ENCODE results near the gene LMBRD1.

LMBRD1 gene

GRCh38 chr6:69732045-69732444, 64.8 kb downstream of the LMBRD1 start:
- Histone ChIP-seq H3K4me2 (ENCODE audit: low read length) (no peak overlapping the region), H3K36me3 (ENCODE audit: insufficient read depth, low read length) (no peaks in the 10 kb centered on the region), H3K4me3 (ENCODE audit: low read length) (no peak overlapping the region), H3K27me3 (ENCODE audit: control insufficient read depth, insufficient read depth, low read length) (no peaks in the 10 kb centered on the region), H3K4me1 (ENCODE audit: control insufficient read depth, insufficient read depth, low read length) (no peaks in the 10 kb centered on the region), H3K9me3 (replicated peaks; ENCODE audit: low read length) (no peaks in the 10 kb centered on the region), H3K9ac (ENCODE audit: low read depth, low read length) (no peak overlapping the region)

GRCh38 chr6:69729870-69730449, 66.8 kb downstream of the LMBRD1 start:
- no peak overlapping the region for H3K4me2 ChIP-seq (ENCODE audit: low read length)
- H3K4me1 ChIP-seq (ENCODE audit: control insufficient read depth, insufficient read depth, low read length) = no peaks in the 10 kb centered on the region
- H3K27me3 ChIP-seq (ENCODE audit: control insufficient read depth, insufficient read depth, low read length) = no peaks in the 10 kb centered on the region
- H3K36me3 ChIP-seq (ENCODE audit: insufficient read depth, low read length) = no peaks in the 10 kb centered on the region
- H3K4me3 ChIP-seq (ENCODE audit: low read length) = no peak overlapping the region
- H3K9ac ChIP-seq (ENCODE audit: low read depth, low read length) = no peak overlapping the region
- H3K9me3 ChIP-seq (replicated peaks; ENCODE audit: low read length) = no peaks in the 10 kb centered on the region

GRCh38 chr6:69722683-69723082, 74.1 kb downstream of the LMBRD1 start:
- Histone ChIP-seq H3K9me3 (replicated peaks; ENCODE audit: low read length) (no peaks in the 10 kb centered on the region), H3K4me2 (ENCODE audit: low read length) (no peak overlapping the region)

GRCh38 chr6:69719602-69720193, 77.1 kb downstream of the LMBRD1 start:
- Histone ChIP-seq H3K4me1 (ENCODE audit: control insufficient read depth, insufficient read depth, low read length) (no peaks in the 10 kb centered on the region), H3K4me2 (ENCODE audit: low read length) (no peak overlapping the region), H3K36me3 (ENCODE audit: insufficient read depth, low read length) (peaks cover 4% of the 10 kb centered on the region), H3K9ac (ENCODE audit: low read depth, low read length) (no peak overlapping the region), H3K9me3 (replicated peaks; ENCODE audit: low read length) (no peaks in the 10 kb centered on the region), H3K27me3 (ENCODE audit: control insufficient read depth, insufficient read depth, low read length) (no peaks in the 10 kb centered on the region), H3K4me3 (ENCODE audit: low read length) (no peak overlapping the region)

More at GRCh38 chr6:69722683-69723082, 74.1 kb downstream of the LMBRD1 start:
- no peak overlapping the region for H3K9ac ChIP-seq (ENCODE audit: low read depth, low read length)
- no peak overlapping the region for H3K4me3 ChIP-seq (ENCODE audit: low read length)
- H3K27me3 ChIP-seq (ENCODE audit: control insufficient read depth, insufficient read depth, low read length) = no peaks in the 10 kb centered on the region
- H3K36me3 ChIP-seq (ENCODE audit: insufficient read depth, low read length) = peaks cover 4% of the 10 kb centered on the region
- no peaks in the 10 kb centered on the region for H3K4me1 ChIP-seq (ENCODE audit: control insufficient read depth, insufficient read depth, low read length)

- Histone ChIP-seq H3K4me3 (ENCODE audit: low read length) (no peak overlapping the region), H3K27me3 (ENCODE audit: control insufficient read depth, insufficient read depth, low read length) (no peaks in the 10 kb centered on the region), H3K4me2 (ENCODE audit: low read length) (no peak overlapping the region), H3K36me3 (ENCODE audit: insufficient read depth, low read length) (peaks cover 4% of the 10 kb centered on the region), H3K4me1 (ENCODE audit: control insufficient read depth, insufficient read depth, low read length) (peaks cover 13% of the 10 kb centered on the region), H3K9me3 (replicated peaks; ENCODE audit: low read length) (no peaks in the 10 kb centered on the region), H3K9ac (ENCODE audit: low read depth, low read length) (no peak overlapping the region)
Observed at GRCh38 chr6:69706724-69707123, 90.1 kb downstream of the LMBRD1 start.

- Histone ChIP-seq H3K9ac (ENCODE audit: low read depth, low read length) (no peak overlapping the region), H3K4me1 (ENCODE audit: control insufficient read depth, insufficient read depth, low read length) (peaks cover 13% of the 10 kb centered on the region), H3K4me2 (ENCODE audit: low read length) (no peak overlapping the region), H3K9me3 (replicated peaks; ENCODE audit: low read length) (no peaks in the 10 kb centered on the region), H3K4me3 (ENCODE audit: low read length) (no peak overlapping the region), H3K36me3 (ENCODE audit: insufficient read depth, low read length) (peaks cover 4% of the 10 kb centered on the region), H3K27me3 (ENCODE audit: control insufficient read depth, insufficient read depth, low read length) (no peaks in the 10 kb centered on the region)
Observed at GRCh38 chr6:69705954-69706353, 90.9 kb downstream of the LMBRD1 start.

- Histone ChIP-seq H3K4me1 (ENCODE audit: control insufficient read depth, insufficient read depth, low read length) (peaks cover 13% of the 10 kb centered on the region), H3K4me2 (ENCODE audit: low read length) (no peak overlapping the region), H3K9ac (ENCODE audit: low read depth, low read length) (no peak overlapping the region), H3K4me3 (ENCODE audit: low read length) (no peak overlapping the region), H3K9me3 (replicated peaks; ENCODE audit: low read length) (no peaks in the 10 kb centered on the region), H3K36me3 (ENCODE audit: insufficient read depth, low read length) (peaks cover 4% of the 10 kb centered on the region), H3K27me3 (ENCODE audit: control insufficient read depth, insufficient read depth, low read length) (no peaks in the 10 kb centered on the region)
Observed at GRCh38 chr6:69704916-69705315, 91.9 kb downstream of the LMBRD1 start.

GRCh38 chr6:69699655-69700054, 97.2 kb downstream of the LMBRD1 start:
- Histone ChIP-seq H3K9me3 (replicated peaks; ENCODE audit: low read length) (no peaks in the 10 kb centered on the region), H3K4me2 (ENCODE audit: low read length) (no peak overlapping the region), H3K27me3 (ENCODE audit: control insufficient read depth, insufficient read depth, low read length) (no peaks in the 10 kb centered on the region), H3K4me1 (ENCODE audit: control insufficient read depth, insufficient read depth, low read length) (peaks cover 25% of the 10 kb centered on the region), H3K9ac (ENCODE audit: low read depth, low read length) (no peak overlapping the region), H3K36me3 (ENCODE audit: insufficient read depth, low read length) (peaks cover 6% of the 10 kb centered on the region), H3K4me3 (ENCODE audit: low read length) (no peak overlapping the region)

- no peak overlapping the region for H3K4me2 ChIP-seq (ENCODE audit: low read length)
- H3K9ac ChIP-seq (ENCODE audit: low read depth, low read length) = no peak overlapping the region
- H3K27me3 ChIP-seq (ENCODE audit: control insufficient read depth, insufficient read depth, low read length) = no peaks in the 10 kb centered on the region
- peaks cover 6% of the 10 kb centered on the region for H3K36me3 ChIP-seq (ENCODE audit: insufficient read depth, low read length)
- H3K4me1 ChIP-seq (ENCODE audit: control insufficient read depth, insufficient read depth, low read length) = peaks cover 38% of the 10 kb centered on the region
- no peaks in the 10 kb centered on the region for H3K9me3 ChIP-seq (replicated peaks; ENCODE audit: low read length)
- no peak overlapping the region for H3K4me3 ChIP-seq (ENCODE audit: low read length)
Observed at GRCh38 chr6:69696273-69696672, 100.5 kb downstream of the LMBRD1 start.

- Histone ChIP-seq H3K9ac (ENCODE audit: low read depth, low read length) (no peak overlapping the region), H3K9me3 (replicated peaks; ENCODE audit: low read length) (no peaks in the 10 kb centered on the region), H3K4me1 (ENCODE audit: control insufficient read depth, insufficient read depth, low read length) (peaks cover 27% of the 10 kb centered on the region), H3K27me3 (ENCODE audit: control insufficient read depth, insufficient read depth, low read length) (no peaks in the 10 kb centered on the region), H3K4me3 (ENCODE audit: low read length) (peak overlapping the region; percentile 35), H3K36me3 (ENCODE audit: insufficient read depth, low read length) (peaks cover 6% of the 10 kb centered on the region), H3K4me2 (ENCODE audit: low read length) (peak overlapping the region; percentile 63)
Observed at GRCh38 chr6:69693762-69694161, 103.0 kb downstream of the LMBRD1 start.

GRCh38 chr6:69690986-69691385, 105.8 kb downstream of the LMBRD1 start:
- H3K9ac ChIP-seq (ENCODE audit: low read depth, low read length) = no peak overlapping the region
- H3K4me1 ChIP-seq (ENCODE audit: control insufficient read depth, insufficient read depth, low read length) = peaks cover 19% of the 10 kb centered on the region
- H3K4me2 ChIP-seq (ENCODE audit: low read length) = no peak overlapping the region
- no peaks in the 10 kb centered on the region for H3K27me3 ChIP-seq (ENCODE audit: control insufficient read depth, insufficient read depth, low read length)
- no peaks in the 10 kb centered on the region for H3K9me3 ChIP-seq (replicated peaks; ENCODE audit: low read length)
- H3K4me3 ChIP-seq (ENCODE audit: low read length) = no peak overlapping the region
- no peaks in the 10 kb centered on the region for H3K36me3 ChIP-seq (ENCODE audit: insufficient read depth, low read length)

GRCh38 chr6:69680302-69680701, 116.5 kb downstream of the LMBRD1 start:
- no peaks in the 10 kb centered on the region for H3K9me3 ChIP-seq (replicated peaks; ENCODE audit: low read length)
- no peaks in the 10 kb centered on the region for H3K27me3 ChIP-seq (ENCODE audit: control insufficient read depth, insufficient read depth, low read length)
- H3K9ac ChIP-seq (ENCODE audit: low read depth, low read length) = no peak overlapping the region
- no peak overlapping the region for H3K4me2 ChIP-seq (ENCODE audit: low read length)
- H3K4me1 ChIP-seq (ENCODE audit: control insufficient read depth, insufficient read depth, low read length) = no peaks in the 10 kb centered on the region
- H3K4me3 ChIP-seq (ENCODE audit: low read length) = no peak overlapping the region
- no peaks in the 10 kb centered on the region for H3K36me3 ChIP-seq (ENCODE audit: insufficient read depth, low read length)

Data from skeletal muscle satellite cell (primary cell).